Neutrophil (primary cell): Measurements from ENCODE around the gene IL27RA.
A peak's percentile ranks its signal among the peaks of the same experiment; 100 is the strongest.

Experiments used
- H3K27ac ChIP-seq: fragments of 200-600 bp; sonication (generic); 2 replicates; pipeline ENCODE4 v1.5.1; 2016; ENCODE audit warnings: mild to moderate bottlenecking, moderate library complexity
- H3K27me3 ChIP-seq: fragments of 200-600 bp; sonication (generic); 2 replicates; pipeline ENCODE4 v1.6.0; 2016; ENCODE audit warnings: mild to moderate bottlenecking
- H3K36me3 ChIP-seq: fragments of 200-600 bp; sonication (generic); 2 replicates; pipeline ENCODE4 v1.5.1; 2017
- H3K4me1 ChIP-seq, 2 experiments: fragments of 200-600 bp in 1 of 2; sonication (generic) in 1 of 2; 1 replicate in 1 of 2; 2 replicates in 1 of 2; pipeline versions ENCODE4 v1.5.1 to v1.6.1; 2013 to 2016; ENCODE audit warnings: low read depth in 1 of 2, low read length in 1 of 2, mild to moderate bottlenecking in 1 of 2, moderate library complexity in 1 of 2; ENCODE audit not compliant: control insufficient read depth in 1 of 2, insufficient read depth in 1 of 2
- H3K4me3 ChIP-seq, 2 experiments: fragments of 200-600 bp in 1 of 2; sonication (generic) in 1 of 2; 1 replicate in 1 of 2; 2 replicates in 1 of 2; pipeline ENCODE4 v1.5.1; 2013 to 2016; ENCODE audit warnings: low read depth in 1 of 2, low read length in 1 of 2, mild to moderate bottlenecking in 1 of 2, moderate library complexity in 1 of 2
- H3K9me3 ChIP-seq: fragments of 200-600 bp; sonication (generic); 2 replicates; pipeline ENCODE4 v1.5.1; 2016
- CTCF ChIP-seq: fragments of 200-600 bp; sonication (generic); IDR thresholded peaks from 2 replicates; pipeline ENCODE4 v1.5.1; 2016; ENCODE audit warnings: antibody characterized with exemption

Gene IL27RA

GRCh38 chr19:14002571-14003250 lies 28.9 kb upstream of the IL27RA start:
- Histone ChIP-seq H3K27ac (peak overlapping the region; percentile 33), H3K9me3 (no peaks in the 10 kb centered on the region), H3K36me3 (peaks cover 3% of the 10 kb centered on the region), H3K27me3 (no peaks in the 10 kb centered on the region), H3K4me1 (peaks cover 12 to 18% of the 10 kb centered on the region in 2 experiments), H3K4me3 (no peak overlapping the region)
- no peak for TF ChIP-seq CTCF

GRCh38 chr19:14003251-14004055 lies 28.1 kb upstream of the IL27RA start:
- no peaks in the 10 kb centered on the region for H3K36me3 ChIP-seq
- no peak overlapping the region for H3K4me3 ChIP-seq
- no peak for TF ChIP-seq CTCF
- peak overlapping the region; percentile 33 for H3K27ac ChIP-seq
- H3K4me1 ChIP-seq = peaks cover 12 to 18% of the 10 kb centered on the region in 2 experiments
- no peaks in the 10 kb centered on the region for H3K9me3 ChIP-seq
- no peaks in the 10 kb centered on the region for H3K27me3 ChIP-seq

GRCh38 chr19:14004619-14005348 lies 26.8 kb upstream of the IL27RA start:
- no peaks in the 10 kb centered on the region for H3K36me3 ChIP-seq
- H3K9me3 ChIP-seq = no peaks in the 10 kb centered on the region
- H3K27me3 ChIP-seq = no peaks in the 10 kb centered on the region
- peak overlapping the region in 1 of 2 experiments; percentile 96 for H3K4me3 ChIP-seq
- peak overlapping the region; percentile 98 for H3K27ac ChIP-seq
- H3K4me1 ChIP-seq = peaks cover 12 to 18% of the 10 kb centered on the region in 2 experiments
- no peak for TF ChIP-seq CTCF

GRCh38 chr19:14005349-14006084 lies 26.0 kb upstream of the IL27RA start:
- Histone ChIP-seq H3K27ac (peak overlapping the region; percentile 98), H3K4me3 (peak overlapping the region; percentile 96 to 97), H3K36me3 (no peaks in the 10 kb centered on the region), H3K4me1 (peaks cover 12 to 18% of the 10 kb centered on the region in 2 experiments), H3K9me3 (no peaks in the 10 kb centered on the region), H3K27me3 (no peaks in the 10 kb centered on the region)
- TF ChIP-seq CTCF = no peak
